HG02840 (cell line): ENCODE data around the gene LRRC10B.

ENCODE experiments used
- ATAC-seq: cut with Tn5 transposase; IDR thresholded peaks from one replicate; pipeline ENCODE4 v1.9.1; 2021; ENCODE audit warnings: mild to moderate bottlenecking, moderate library complexity, moderate number of reproducible peaks; ENCODE audit not compliant: unreplicated experiment, low FRiP score

Gene LRRC10B

DNA sequence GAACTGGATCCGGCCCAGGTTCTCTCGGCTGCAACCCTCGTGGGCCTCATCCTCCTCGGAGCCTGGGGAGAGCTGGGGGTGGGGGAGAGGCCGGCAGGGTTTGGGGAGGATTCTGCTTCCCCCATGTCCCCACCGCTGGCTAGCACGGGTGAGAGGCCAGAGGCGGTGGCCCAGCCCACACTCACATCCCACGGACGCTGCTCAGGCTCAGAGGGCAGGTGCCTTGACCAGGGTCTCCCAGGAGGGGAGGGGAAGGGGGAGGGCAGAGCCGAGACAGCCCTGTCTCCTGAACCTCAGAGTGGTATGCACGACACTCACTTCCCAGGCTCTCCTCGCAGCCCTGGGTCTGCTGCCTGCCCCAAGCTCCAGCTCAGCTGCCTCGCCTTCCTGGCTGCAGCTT, 19.6 kb downstream of the LRRC10B start:
- ATAC-seq = no peak

- ATAC-seq = no peak
Observed at GRCh38 chr11:61529537-61530225, 21.1 kb downstream of the LRRC10B start.

DNA sequence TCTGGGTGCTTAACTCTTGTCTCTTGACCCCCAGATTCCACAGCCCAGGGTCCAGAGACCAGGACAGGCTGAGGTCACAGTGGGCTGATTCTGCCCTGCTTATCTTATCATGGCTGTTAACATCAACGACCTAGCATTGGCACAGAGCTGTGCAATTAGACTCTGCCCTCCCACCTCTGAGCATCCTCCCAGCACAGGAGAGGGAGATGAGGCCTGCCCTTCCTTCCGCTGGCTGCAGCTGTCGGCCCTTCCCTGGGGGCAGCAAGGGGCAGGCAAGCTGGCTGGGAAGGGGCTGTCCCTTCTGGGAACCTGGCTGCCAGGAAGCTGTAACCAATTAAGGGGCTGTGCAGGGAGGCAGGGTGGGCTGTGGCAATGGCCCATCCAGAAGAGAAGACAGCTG, 22.5 kb downstream of the LRRC10B start:
- no peak for ATAC-seq

DNA sequence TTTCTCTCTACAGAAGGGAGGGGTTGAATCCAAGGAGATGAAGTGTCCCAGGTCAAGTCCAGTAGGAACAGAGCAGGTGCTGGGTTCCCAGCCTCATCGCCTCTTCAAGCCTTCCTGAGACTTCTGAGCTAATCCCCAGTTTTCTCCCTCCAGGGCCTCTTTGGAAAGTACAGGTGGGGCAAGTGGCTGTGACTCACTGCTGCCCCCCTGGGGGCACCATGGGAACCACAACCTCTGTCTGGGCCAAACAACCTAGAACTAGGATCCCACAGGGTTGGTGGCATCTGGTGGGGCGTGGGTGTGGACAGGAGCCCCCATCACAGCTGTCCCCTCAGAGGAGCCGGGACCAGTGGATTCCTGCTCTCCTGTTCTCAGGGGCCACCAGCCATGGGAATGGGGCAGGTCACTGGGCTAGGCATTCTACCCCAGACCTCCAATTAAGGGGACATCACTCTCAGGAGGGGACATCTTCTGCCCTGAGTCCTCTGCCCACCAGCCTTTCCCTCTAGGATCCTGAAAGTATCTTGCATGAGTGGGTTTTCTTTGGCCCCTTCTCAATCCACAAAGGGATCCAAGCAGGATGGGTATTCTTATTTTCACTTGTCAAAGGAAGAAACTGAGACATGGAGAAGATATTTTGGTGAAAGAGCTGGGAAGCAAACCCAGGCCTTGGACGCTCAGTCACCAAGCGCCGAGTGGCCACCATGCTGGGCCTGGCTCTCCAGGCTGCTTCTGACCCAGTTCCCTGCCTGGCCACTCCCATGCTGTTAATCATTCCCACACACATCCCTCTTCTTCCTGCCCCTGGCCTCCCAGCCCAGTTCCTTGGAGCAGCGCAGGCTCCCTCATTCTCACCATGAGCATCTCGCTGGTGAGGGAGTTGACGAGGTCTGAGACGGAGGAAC, 23.8 kb downstream of the LRRC10B start:
- ATAC-seq = no peak

DNA sequence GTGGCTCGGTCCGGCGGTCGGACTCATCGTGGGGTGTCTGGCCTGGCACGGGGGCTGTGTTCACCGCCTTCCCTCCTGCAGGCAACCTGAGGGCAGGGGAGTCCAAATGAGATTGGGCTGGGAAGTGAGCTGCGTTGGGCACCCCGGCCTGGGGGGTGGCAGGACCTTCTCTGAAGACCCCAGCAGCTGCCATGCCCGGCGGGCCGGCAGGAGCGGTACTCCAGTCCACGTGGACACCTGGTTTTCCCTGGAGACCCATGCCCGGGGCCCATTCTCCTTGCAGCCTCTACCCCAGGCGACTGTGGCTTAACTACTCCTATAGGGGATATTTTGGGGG, 24.5 kb downstream of the LRRC10B start:
- no peak for ATAC-seq

- ATAC-seq = no peak
Observed at GRCh38 chr11:61533401-61533800, 24.9 kb downstream of the LRRC10B start.

GRCh38 chr11:61534025-61534932, 25.7 kb downstream of the LRRC10B start:
- no peak for ATAC-seq

DNA sequence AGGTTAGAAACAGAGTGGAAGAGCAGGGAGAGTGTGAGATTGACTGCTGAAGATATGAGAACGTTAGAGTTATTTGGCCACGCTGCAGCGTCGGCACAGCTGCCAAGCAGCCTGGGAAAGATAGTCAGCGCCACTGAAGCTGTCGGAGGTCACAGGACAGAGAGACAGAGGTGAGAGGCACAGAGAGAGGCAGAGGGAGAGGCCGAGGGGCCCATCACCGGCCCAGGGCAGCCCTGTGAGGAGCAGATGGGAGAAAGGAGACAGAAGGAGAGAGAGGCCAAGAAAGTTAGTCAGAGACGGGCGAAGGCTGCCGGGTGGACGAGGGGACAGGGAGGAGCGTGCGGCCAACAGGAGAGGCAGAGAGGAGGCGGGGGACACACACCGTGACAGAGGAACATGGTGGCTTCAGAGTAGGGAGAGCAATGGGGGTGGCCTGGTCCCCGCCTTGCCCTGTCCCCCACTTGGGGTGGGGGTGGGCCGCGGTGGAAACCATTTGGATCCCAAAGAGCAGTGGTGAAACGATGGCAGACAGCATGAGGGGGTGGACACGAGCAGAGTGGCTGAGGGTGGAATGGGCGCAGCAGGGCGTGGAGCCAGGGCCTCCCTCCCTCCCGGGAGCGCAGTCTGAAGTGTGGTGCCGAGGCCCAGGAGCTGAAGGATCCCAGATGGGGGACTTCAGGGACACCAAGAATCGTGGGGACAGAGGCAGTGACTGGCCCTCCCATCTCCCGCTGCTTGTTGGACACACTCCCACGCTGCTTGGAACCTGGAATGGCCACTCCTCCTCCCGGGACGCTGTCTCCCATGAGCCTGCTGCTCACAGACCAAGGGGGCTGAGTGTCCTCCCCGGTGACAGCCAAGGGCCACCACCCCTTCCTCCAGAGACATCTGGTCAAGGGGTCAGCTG, 26.6 kb downstream of the LRRC10B start:
- ATAC-seq = no peak

DNA sequence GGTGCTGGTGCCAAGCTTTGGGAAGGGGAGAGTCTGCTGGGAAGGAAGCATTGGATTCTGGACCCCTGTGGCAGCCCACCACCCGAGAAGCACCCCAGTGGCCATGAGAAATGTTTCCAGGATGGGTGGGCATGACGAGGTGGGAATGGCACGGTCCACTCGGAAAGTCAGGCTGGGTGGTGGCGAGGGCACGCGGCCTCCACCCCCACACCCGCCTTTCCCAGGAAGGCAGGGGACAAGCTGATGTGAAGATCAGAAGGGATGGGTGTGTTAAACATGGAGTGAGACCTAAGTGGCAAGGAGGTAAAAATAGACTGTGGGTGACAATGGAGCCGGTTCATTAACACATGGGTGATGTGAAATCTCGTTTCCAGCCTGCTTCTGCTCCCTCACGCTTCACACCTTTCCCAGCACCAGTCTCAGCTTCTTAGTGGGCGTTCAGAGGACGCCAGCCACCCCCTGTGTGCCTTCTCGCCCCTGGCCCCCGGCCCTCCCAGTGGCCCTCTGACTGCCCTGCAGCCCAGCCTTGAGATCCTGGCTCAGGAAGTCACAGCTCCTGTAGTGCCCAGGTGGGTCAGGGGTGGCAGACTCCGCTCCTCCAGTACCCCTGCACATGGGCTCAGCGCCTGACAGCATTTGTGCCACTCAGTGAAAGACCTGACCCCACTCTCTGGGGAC, 27.6 kb downstream of the LRRC10B start:
- no peak for ATAC-seq

- no peak for ATAC-seq
Observed at GRCh38 chr11:61536676-61537270, 28.2 kb downstream of the LRRC10B start.

DNA sequence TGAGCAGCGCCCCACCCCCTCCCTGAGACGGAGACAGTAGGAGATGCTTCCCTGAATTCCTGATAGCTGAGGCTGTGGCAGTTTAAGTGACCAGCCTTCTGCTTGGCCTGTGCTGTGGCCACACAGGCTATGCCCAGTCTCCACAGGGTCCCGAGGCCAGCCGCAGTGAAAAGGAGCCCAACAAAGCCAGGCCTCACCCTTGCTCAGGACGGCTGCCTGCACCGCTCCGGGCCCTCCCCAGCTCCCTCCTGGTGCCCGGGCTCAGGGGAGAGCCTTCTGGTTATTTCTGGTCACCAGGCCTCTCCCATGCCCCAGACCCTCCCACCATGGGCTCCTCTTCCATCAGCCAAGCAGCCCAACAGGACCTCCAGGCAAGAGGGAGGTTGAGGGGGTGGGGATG, 28.8 kb downstream of the LRRC10B start:
- ATAC-seq = no peak

- ATAC-seq = no peak
Observed at GRCh38 chr11:61538636-61538961, 30.1 kb downstream of the LRRC10B start.

DNA sequence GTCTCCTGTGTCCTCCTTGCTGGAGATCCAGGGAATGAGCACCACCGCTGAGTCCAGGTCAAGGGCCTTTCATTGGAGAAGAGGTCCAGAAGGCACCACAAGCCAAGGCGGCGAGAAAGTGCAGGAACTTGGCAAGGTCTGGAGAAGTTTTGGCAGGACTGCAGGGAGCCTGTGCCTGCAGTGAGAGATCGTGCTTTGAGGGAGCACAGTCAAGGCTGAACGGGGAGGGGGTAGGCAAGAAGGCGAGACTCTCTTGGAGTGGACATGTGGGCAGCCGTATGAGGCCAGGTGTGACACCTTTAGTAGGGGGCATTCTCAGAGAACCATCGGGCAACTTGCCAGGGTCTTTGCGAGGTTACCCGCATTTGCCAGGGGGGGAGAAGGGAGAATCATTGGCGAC, 30.5 kb downstream of the LRRC10B start:
- ATAC-seq = no peak

- no peak for ATAC-seq
Observed at GRCh38 chr11:61539831-61540357, 31.3 kb downstream of the LRRC10B start.

- ATAC-seq = no peak
Observed at GRCh38 chr11:61540528-61540927, 32.0 kb downstream of the LRRC10B start.

DNA sequence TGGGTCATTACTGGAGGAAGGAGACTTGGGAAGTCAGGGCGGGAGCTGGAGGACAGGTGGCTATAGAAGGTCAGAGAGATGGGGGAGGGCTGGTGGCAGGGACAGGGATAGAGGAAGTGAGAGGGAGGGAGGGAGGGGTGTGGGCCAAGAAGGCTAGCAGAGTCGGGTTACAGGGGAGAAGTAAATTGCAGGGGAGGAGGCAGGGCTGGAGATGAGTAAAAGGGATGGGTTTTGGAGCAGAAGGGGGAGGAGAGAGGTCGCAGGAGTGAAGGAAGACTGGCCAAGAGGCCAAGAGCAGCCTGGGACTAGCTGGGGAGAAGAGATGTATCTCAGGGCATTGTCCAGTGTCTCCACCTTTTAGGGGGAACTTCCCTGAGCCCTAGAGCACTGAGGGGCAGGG, 33.0 kb downstream of the LRRC10B start:
- ATAC-seq = no peak

DNA sequence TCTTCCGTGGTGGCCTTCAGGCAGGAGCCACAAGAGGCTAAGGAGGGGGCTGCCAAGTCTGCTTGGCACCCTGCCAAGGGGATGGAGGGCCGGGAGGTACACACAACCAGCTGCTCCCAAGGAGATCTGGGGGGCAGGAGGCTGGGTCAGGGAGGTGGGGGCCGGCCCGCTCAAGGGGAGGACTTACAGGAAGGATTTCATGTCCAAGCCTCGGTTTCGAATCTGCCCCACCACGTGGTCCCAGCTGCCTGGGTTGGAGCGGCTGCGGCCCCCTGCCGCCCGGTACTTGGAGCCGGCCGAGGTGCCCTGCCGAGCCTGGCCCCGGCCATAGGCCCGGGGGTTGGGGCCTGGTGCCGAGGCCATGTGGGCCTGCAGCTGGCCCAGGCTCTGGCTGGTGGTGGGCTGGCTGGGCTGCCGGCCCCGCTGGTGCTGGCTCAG, 33.5 kb downstream of the LRRC10B start:
- no peak for ATAC-seq

DNA sequence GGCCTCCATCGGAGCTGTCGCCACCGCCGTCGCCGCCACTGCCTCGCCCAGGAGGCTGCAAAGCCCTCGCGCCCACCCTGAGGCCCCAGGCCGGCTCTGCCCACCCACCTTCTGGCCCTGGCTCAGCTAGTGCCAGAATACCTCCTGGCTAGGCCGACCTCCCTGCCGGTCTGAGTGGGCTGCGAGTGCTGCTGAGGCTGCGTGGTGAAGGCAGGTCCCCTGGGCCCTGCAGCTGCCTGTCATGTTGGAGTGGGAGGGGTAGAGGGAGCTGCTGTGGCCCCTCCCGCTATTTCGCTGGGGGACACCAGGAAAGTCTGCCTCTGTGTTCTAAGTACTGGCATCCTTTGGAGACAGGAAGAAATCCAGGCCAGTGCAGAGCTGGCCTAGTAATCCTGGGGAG, 34.2 kb downstream of the LRRC10B start:
- no peak for ATAC-seq
